ENCODE results near the gene CYP27B1.

Gene CYP27B1

DNA sequence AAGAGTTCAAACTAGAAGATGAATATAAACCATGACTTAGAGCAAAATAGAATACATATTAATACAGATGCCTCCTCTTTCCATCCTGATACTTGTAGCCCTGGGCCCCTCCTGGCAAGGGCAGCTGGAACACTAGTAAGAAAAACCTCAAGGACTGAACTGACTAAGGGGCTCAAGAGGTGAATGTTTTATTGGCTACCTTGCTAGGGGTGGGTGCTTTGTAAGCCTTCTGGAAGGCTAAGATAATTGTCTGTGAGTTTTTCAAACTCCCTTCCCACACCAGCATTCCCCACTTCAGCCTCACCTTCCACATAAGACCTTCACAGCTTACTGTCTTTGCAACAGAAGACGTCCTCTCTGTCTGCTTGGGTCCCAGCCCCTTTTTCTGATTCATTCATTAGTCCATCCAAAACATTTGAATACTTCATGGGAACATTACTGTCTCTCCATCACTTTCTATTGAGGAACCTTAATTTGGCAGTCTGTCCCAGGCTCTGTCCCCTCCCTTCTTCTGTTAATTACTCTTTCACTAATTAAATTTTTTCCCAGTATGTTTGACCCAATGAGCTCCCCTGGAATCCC is 13.0 kb downstream of the CYP27B1 start:
- H3K9me3 ChIP-seq (ENCODE audit: control insufficient read depth, insufficient read depth, low read length), result no peaks in the 10 kb centered on the region
- H3K4me1 ChIP-seq (ENCODE audit: control insufficient read depth, insufficient read depth, low read length), result peaks cover 14% of the 10 kb centered on the region
- H3K4me3 ChIP-seq (ENCODE audit: low read depth, low read length), result peak overlapping the region; percentile 93
- H3K9ac ChIP-seq (ENCODE audit: low read depth, low read length), result no peak overlapping the region
- H3K27me3 ChIP-seq (ENCODE audit: control insufficient read depth, insufficient read depth, low read length), result peaks cover 42% of the 10 kb centered on the region
- peaks cover 6% of the 10 kb centered on the region for H3K36me3 ChIP-seq (ENCODE audit: control insufficient read depth, insufficient read depth, low read length)

DNA sequence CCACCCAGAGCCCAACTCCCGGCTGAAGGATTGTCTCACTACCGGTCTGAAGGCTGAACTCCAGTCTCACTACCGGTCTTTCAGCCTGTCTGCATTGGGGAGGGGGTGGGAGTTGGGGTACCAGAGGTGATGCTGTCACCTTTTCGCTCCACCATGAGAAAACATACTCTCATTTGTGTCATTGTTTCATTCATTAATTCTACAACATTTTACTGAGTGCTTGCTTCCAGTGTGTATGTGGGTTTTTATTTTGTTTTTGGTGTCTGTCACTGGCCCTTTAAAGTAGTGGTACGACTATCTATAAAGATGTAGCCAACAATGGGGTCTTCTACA is 14.2 kb downstream of the CYP27B1 start:
- peaks cover 15% of the 10 kb centered on the region for H3K36me3 ChIP-seq (ENCODE audit: control insufficient read depth, insufficient read depth, low read length)
- H3K27me3 ChIP-seq (ENCODE audit: control insufficient read depth, insufficient read depth, low read length), result peaks cover 33% of the 10 kb centered on the region
- peak overlapping the region; percentile 43 for H3K4me3 ChIP-seq (ENCODE audit: low read depth, low read length)
- H3K4me1 ChIP-seq (ENCODE audit: control insufficient read depth, insufficient read depth, low read length), result peaks cover 14% of the 10 kb centered on the region
- no peaks in the 10 kb centered on the region for H3K9me3 ChIP-seq (ENCODE audit: control insufficient read depth, insufficient read depth, low read length)
- no peak overlapping the region for H3K9ac ChIP-seq (ENCODE audit: low read depth, low read length)

DNA sequence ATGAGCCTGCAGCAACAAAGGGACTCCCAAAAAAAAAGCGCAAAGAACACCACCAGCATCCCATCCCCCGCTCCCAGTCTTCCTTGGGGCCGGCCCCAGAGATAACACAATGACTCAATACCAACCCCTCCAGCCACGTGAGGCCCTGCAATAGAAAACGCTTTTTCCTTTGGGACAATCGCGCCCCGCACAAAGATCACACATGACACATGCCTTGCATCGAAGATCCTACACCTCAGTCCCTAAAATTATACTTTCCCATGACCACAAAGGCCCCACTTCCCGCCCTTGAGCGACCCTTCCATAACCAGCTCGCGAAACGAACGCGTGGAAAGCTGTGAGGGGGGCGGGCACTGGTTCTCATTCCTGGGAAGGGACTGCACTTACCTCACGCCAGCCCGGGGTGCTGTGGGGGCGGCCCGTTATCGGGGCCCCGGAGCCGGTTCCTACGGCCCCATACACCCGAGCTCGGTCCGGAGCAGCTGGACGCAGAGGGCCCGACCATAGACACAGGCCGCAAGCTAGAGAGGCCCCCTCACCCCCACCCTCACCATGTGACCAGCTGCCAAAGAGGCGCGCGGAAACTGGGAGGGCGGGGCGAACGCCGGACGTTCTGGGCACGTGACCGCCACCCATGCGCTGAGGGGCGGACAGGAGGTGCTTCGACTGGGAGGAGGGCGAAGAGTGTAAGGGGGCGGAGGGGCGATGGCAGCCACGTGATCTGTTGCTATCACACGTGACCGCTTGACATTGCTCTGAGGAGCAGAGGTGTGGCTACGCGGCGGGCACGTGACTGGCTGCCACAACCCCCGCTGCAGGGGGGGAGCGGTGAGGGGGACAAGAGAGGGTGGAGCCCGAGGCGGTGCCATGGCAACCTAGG is 14.8 kb downstream of the CYP27B1 start, which contains the start of gene CDK4:
Gene CDK4, minus strand, starts transcription at position 523 of the 880 bp plus-strand sequence. CDS start 593 bp downstream, outside the sequence.
- H3K9ac ChIP-seq (ENCODE audit: low read depth, low read length), result peak within 1 kb of the TSS; percentile 97
- H3K4me1 ChIP-seq (ENCODE audit: control insufficient read depth, insufficient read depth, low read length), result peaks cover 14% of the 10 kb centered on the region
- peak within 1 kb of the TSS; percentile 95 for H3K4me3 ChIP-seq (ENCODE audit: low read depth, low read length)
- H3K36me3 ChIP-seq (ENCODE audit: control insufficient read depth, insufficient read depth, low read length), result peaks cover 20% of the 10 kb centered on the region
- peaks cover 27% of the 10 kb centered on the region for H3K27me3 ChIP-seq (ENCODE audit: control insufficient read depth, insufficient read depth, low read length)
- no peaks in the 10 kb centered on the region for H3K9me3 ChIP-seq (ENCODE audit: control insufficient read depth, insufficient read depth, low read length)

DNA sequence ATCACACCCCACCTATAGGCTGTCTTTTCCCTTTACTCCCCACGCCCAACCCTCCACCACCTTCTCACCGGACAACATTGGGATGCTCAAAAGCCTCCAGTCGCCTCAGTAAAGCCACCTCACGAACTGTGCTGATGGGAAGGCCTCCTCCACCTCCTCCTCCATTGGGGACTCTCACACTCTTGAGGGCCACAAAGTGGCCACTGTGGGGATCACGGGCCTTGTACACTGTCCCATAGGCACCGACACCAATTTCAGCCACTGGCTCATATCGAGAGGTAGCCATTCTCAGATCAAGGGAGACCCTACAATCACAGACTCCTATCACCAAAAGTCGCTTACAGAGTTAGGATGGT is 15.5 kb downstream of the CYP27B1 start:
- Histone ChIP-seq H3K4me1 (ENCODE audit: control insufficient read depth, insufficient read depth, low read length) (peaks cover 12% of the 10 kb centered on the region), H3K4me3 (ENCODE audit: low read depth, low read length) (peak overlapping the region; percentile 95), H3K36me3 (ENCODE audit: control insufficient read depth, insufficient read depth, low read length) (peaks cover 24% of the 10 kb centered on the region), H3K27me3 (ENCODE audit: control insufficient read depth, insufficient read depth, low read length) (peaks cover 21% of the 10 kb centered on the region), H3K9ac (ENCODE audit: low read depth, low read length) (peak overlapping the region; percentile 97), H3K9me3 (ENCODE audit: control insufficient read depth, insufficient read depth, low read length) (no peaks in the 10 kb centered on the region)

DNA sequence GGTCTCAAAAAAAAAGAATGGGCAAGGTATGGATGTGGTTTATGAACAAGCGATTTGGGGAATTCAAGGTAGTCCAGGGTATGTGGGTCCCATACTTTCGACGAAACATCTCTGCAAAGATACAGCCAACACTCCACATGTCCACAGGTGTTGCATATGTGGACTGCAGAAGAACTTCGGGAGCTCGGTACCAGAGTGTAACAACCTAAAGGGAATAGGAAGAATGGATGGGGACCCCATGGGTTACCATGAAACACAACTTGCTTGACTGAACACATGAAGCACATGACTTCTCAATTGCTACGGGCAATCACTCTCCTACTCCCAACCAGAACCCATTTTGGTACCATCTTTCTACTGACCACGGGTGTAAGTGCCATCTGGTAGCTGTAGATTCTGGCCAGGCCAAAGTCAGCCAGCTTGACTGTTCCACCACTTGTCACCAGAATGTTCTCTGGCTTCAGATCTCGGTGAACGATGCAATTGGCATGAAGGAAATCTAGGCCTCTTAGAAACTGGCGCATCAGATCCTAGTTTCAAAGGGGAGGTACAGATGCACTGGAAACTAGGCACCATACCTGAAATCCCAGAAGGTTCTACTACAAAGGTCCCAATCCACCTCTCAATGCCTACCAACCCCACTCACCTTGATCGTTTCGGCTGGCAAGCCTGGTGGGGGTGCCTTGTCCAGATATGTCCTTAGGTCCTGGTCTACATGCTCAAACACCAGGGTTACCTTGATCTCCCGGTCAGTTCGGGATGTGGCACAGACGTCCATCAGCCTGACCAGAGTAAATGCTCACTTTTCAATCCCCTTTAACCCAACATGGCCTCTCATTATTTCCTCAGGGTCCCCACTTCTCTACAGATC is 16.1 kb downstream of the CYP27B1 start:
- Histone ChIP-seq H3K4me3 (ENCODE audit: low read depth, low read length) (peak overlapping the region; percentile 95), H3K27me3 (ENCODE audit: control insufficient read depth, insufficient read depth, low read length) (peaks cover 15% of the 10 kb centered on the region), H3K4me1 (ENCODE audit: control insufficient read depth, insufficient read depth, low read length) (peaks cover 13% of the 10 kb centered on the region), H3K9ac (ENCODE audit: low read depth, low read length) (peak overlapping the region; percentile 97), H3K9me3 (ENCODE audit: control insufficient read depth, insufficient read depth, low read length) (no peaks in the 10 kb centered on the region), H3K36me3 (ENCODE audit: control insufficient read depth, insufficient read depth, low read length) (peaks cover 24% of the 10 kb centered on the region)

DNA sequence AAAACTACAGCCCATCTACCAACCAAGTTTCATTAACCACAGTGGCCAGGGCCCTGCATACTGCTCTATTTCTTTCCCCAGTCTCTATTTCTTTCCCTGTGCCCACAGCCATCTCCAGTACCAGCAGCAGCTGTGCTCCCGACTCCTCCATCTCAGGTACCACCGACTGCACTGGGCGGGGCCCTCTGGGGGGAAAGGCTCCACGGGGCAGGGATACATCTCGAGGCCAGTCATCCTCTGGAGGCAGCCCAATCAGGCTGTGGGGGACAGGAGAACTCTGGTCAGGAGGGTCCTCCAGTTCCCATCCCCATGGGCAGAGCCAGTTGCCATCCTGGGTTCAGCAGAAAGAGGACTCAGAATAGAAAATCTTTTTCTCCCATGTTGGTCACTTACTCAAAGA is 17.8 kb downstream of the CYP27B1 start:
- peaks cover 14% of the 10 kb centered on the region for H3K27me3 ChIP-seq (ENCODE audit: control insufficient read depth, insufficient read depth, low read length)
- no peak overlapping the region for H3K9ac ChIP-seq (ENCODE audit: low read depth, low read length)
- H3K4me1 ChIP-seq (ENCODE audit: control insufficient read depth, insufficient read depth, low read length), result peaks cover 13% of the 10 kb centered on the region
- no peak overlapping the region for H3K4me3 ChIP-seq (ENCODE audit: low read depth, low read length)
- H3K9me3 ChIP-seq (ENCODE audit: control insufficient read depth, insufficient read depth, low read length), result no peaks in the 10 kb centered on the region
- H3K36me3 ChIP-seq (ENCODE audit: control insufficient read depth, insufficient read depth, low read length), result peaks cover 24% of the 10 kb centered on the region

DNA sequence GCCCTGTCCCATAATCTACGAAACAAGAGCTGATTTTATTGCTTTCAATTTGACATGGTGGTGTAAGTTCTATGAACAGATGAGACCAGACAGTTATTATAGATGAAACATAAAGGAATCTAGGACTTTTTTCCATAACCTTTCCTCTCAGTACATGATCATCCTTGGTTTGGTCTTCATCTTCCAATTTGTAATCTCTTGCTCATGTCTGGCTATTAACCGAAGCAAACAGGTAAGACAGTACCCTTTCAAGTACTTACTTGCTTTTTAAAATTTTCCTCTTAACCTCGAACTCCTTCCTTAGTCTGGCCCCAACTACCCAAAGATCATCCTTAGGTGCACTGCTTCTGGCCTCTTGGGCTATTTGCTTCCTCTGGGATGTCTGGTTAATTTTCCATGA is 20.9 kb downstream of the CYP27B1 start:
- no peak overlapping the region for H3K9ac ChIP-seq (ENCODE audit: low read depth, low read length)
- no peaks in the 10 kb centered on the region for H3K9me3 ChIP-seq (ENCODE audit: control insufficient read depth, insufficient read depth, low read length)
- peak overlapping the region; percentile 90 for H3K4me3 ChIP-seq (ENCODE audit: low read depth, low read length)
- peaks cover 19% of the 10 kb centered on the region for H3K27me3 ChIP-seq (ENCODE audit: control insufficient read depth, insufficient read depth, low read length)
- peaks cover 3% of the 10 kb centered on the region for H3K4me1 ChIP-seq (ENCODE audit: control insufficient read depth, insufficient read depth, low read length)
- peaks cover 24% of the 10 kb centered on the region for H3K36me3 ChIP-seq (ENCODE audit: control insufficient read depth, insufficient read depth, low read length)

DNA sequence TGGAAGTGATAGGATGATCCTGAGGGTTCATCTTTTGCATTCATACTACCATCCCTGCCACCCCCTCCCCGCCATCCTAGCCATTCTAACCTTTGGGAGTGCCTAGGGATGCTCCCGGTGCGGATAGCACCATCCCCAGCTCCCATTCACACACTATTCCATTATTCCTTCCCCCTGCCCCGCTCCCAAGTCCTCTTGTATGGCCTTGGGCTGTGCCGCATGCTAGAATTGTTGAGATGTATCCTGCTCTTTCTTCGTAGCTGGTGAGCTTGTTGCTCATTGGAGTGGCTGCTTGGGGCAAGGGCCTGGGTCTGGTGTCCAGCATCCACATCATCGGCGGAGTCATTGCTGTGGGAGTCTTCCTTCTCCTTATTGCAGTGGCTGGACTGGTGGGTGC is 21.4 kb downstream of the CYP27B1 start:
- no peaks in the 10 kb centered on the region for H3K9me3 ChIP-seq (ENCODE audit: control insufficient read depth, insufficient read depth, low read length)
- peaks cover 22% of the 10 kb centered on the region for H3K36me3 ChIP-seq (ENCODE audit: control insufficient read depth, insufficient read depth, low read length)
- H3K27me3 ChIP-seq (ENCODE audit: control insufficient read depth, insufficient read depth, low read length), result peaks cover 25% of the 10 kb centered on the region
- peak overlapping the region; percentile 67 for H3K9ac ChIP-seq (ENCODE audit: low read depth, low read length)
- H3K4me3 ChIP-seq (ENCODE audit: low read depth, low read length), result peak overlapping the region; percentile 90
- peaks cover 3% of the 10 kb centered on the region for H3K4me1 ChIP-seq (ENCODE audit: control insufficient read depth, insufficient read depth, low read length)

DNA sequence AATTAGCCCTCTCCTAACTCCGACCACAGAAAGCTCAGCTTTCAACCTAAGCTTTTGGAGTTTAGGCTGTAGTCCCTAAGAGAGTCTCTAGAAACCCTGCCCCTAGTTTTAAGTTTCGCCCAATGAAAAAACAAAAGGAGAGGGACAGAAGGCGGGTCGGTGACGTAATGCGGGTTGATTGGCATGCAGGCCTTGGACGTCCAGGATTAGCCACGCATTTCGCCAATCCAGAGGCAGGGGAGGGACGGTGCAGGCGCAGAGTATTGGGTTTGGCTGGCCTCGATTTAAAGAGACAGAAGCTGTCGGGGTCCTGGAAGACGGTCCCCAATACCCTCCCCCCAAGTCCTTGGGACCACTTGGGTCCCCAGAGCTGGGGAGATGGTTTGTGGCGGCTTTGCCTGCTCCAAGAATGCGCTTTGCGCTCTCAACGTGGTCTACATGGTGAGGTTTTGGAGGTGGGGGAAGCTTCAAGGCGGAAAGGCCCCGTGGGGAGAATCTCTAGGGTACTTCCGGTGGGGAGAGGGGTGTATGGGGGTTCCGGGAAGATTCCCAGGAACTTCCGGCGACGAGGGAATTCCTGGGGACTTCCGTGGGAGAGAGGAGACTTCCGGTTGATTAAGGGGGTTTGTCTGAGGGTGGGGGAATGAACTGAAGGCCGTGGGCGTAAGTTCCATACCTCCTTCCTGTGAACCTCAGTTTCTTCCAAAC is 21.9 kb downstream of the CYP27B1 start, which contains the start of gene TSPAN31:
Gene TSPAN31, plus strand, starts transcription at position 263 of the 708 bp plus-strand sequence. Its CDS starts 116 bp downstream, at position 379.
- H3K9ac ChIP-seq (ENCODE audit: low read depth, low read length), result peak within 1 kb of the TSS; percentile 67
- peaks cover 30% of the 10 kb centered on the region for H3K27me3 ChIP-seq (ENCODE audit: control insufficient read depth, insufficient read depth, low read length)
- H3K9me3 ChIP-seq (ENCODE audit: control insufficient read depth, insufficient read depth, low read length), result no peaks in the 10 kb centered on the region
- H3K36me3 ChIP-seq (ENCODE audit: control insufficient read depth, insufficient read depth, low read length), result peaks cover 19% of the 10 kb centered on the region
- peaks cover 3% of the 10 kb centered on the region for H3K4me1 ChIP-seq (ENCODE audit: control insufficient read depth, insufficient read depth, low read length)
- peak within 1 kb of the TSS; percentile 90 for H3K4me3 ChIP-seq (ENCODE audit: low read depth, low read length)

DNA sequence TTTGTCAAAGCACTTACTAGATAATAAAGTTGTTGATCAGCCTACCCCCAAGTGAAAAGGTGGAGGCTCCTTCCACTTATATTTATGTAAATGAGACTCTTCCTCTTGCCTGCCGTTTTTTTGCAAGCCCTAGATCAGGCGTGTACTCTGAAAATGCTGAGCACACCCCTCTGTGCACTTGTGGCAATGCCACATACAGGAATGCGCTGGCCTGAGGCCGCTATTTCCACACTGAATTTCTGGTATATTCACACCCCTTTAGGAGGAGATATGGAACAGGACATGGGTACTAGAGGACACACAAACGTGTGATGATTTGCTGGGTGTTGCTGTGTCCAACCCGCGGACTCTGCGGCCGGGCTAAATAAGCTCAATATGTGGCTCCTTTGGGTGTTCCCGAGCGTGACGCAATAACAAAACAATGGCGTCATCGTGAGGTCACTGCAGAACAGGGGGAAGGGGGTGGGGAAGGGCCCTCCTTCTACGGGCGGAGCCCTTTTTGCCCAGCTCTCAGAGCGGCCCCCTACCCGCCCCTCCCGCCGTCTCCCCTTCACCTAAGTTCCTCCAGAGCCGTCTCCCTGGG is 22.6 kb downstream of the CYP27B1 start:
- Histone ChIP-seq H3K9me3 (ENCODE audit: control insufficient read depth, insufficient read depth, low read length) (no peaks in the 10 kb centered on the region), H3K4me1 (ENCODE audit: control insufficient read depth, insufficient read depth, low read length) (peaks cover 3% of the 10 kb centered on the region), H3K9ac (ENCODE audit: low read depth, low read length) (peak overlapping the region; percentile 28), H3K4me3 (ENCODE audit: low read depth, low read length) (peak overlapping the region; percentile 90), H3K27me3 (ENCODE audit: control insufficient read depth, insufficient read depth, low read length) (peaks cover 36% of the 10 kb centered on the region), H3K36me3 (ENCODE audit: control insufficient read depth, insufficient read depth, low read length) (peaks cover 19% of the 10 kb centered on the region)

DNA sequence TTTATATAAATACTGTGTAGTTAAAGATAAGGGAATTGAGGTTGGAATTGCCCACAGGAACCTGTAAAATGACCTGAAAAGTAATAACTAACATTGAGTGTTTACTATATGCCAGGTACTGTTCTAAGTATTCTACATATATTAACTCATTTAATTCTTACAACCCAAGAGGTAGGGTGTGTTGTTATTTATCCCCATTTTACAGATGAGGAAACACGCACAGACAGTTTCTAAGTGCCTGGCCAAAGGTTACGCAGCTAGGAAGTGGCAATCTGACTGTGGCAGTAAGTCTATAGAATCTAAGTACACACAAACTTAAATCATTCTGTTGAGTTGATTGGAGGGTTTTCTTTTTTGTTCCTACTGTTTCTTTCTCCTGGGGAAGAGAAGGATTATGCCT is 23.1 kb downstream of the CYP27B1 start:
- no peak overlapping the region for H3K4me3 ChIP-seq (ENCODE audit: low read depth, low read length)
- H3K9me3 ChIP-seq (ENCODE audit: control insufficient read depth, insufficient read depth, low read length), result no peaks in the 10 kb centered on the region
- peaks cover 41% of the 10 kb centered on the region for H3K27me3 ChIP-seq (ENCODE audit: control insufficient read depth, insufficient read depth, low read length)
- peaks cover 3% of the 10 kb centered on the region for H3K4me1 ChIP-seq (ENCODE audit: control insufficient read depth, insufficient read depth, low read length)
- peaks cover 19% of the 10 kb centered on the region for H3K36me3 ChIP-seq (ENCODE audit: control insufficient read depth, insufficient read depth, low read length)
- H3K9ac ChIP-seq (ENCODE audit: low read depth, low read length), result no peak overlapping the region
